Liver (tissue), 9 donors: Measurements from ENCODE around the gene LAMB4. TPM values are rescaled to one million over a fixed set of nuclear protein-coding genes. Genes with fewer than 3 reads are reported as not detected.
A peak's percentile ranks its signal among the peaks of the same experiment; 100 is the strongest.

ENCODE experiments used
- DNase-seq: peaks from one replicate; pipeline ENCODE4 v3.0.0-alpha.2; 2017; ENCODE audit warnings: low spot score
- H3K27ac ChIP-seq, 2 donors: one replicate each; pipeline ENCODE4 v1.7.0; 2013; ENCODE audit warnings: inconsistent platforms in 2 of 2, low read length in 2 of 2, control low read depth in 1 of 2, low read depth in 1 of 2, mild to moderate bottlenecking in 1 of 2
- H3K27me3 ChIP-seq, 4 donors: one replicate each; pipeline versions ENCODE4 v1.6.1 to v1.7.0; 2013; ENCODE audit warnings: low read length in 3 of 4, inconsistent platforms in 1 of 4, mild to moderate bottlenecking in 1 of 4, moderate library complexity in 1 of 4; ENCODE audit not compliant: control insufficient read depth in 4 of 4, insufficient read depth in 4 of 4
- H3K36me3 ChIP-seq, 4 donors: one replicate each; pipeline versions ENCODE4 v1.6.1 to v1.7.0; 2013; ENCODE audit warnings: low read length in 3 of 4, mild to moderate bottlenecking in 3 of 4, low read depth in 1 of 4, moderate library complexity in 1 of 4; ENCODE audit not compliant: control insufficient read depth in 4 of 4, insufficient read depth in 3 of 4
- H3K4me1 ChIP-seq, 4 donors: one replicate each; pipeline versions ENCODE4 v1.6.1 to v1.7.0; 2013; ENCODE audit warnings: low read length in 3 of 4, mild to moderate bottlenecking in 3 of 4, moderate library complexity in 1 of 4; ENCODE audit not compliant: control insufficient read depth in 4 of 4, insufficient read depth in 4 of 4
- H3K4me3 ChIP-seq, 3 donors: one replicate each; pipeline versions ENCODE4 v1.6.1 to v1.7.0; 2013; ENCODE audit warnings: low read length in 3 of 3, control low read depth in 1 of 3, low read depth in 1 of 3, mild to moderate bottlenecking in 1 of 3
- H3K9ac ChIP-seq, 2 donors: one replicate each; pipeline ENCODE4 v1.7.0; 2013; ENCODE audit warnings: low read length in 2 of 2, mild to moderate bottlenecking in 2 of 2, moderate library complexity in 2 of 2, control low read depth in 1 of 2, low read depth in 1 of 2
- H3K9me3 ChIP-seq, 4 donors: one replicate each; pipeline versions ENCODE4 v1.6.1 to v1.7.0; 2013; ENCODE audit warnings: low read length in 3 of 4; ENCODE audit not compliant: control insufficient read depth in 4 of 4
- EGR1 ChIP-seq, 2 donors: IDR thresholded peaks; 2 replicates each; pipeline ENCODE4 v1.6.1; 2016 to 2018; ENCODE audit warnings: antibody characterized with exemption in 2 of 2, low read depth in 2 of 2
- FOXA1 ChIP-seq: IDR thresholded peaks from 2 replicates; pipeline ENCODE4 v1.6.1; 2016; ENCODE audit warnings: antibody characterized with exemption
- FOXA2 ChIP-seq: IDR thresholded peaks from 2 replicates; pipeline ENCODE4 v1.6.1; 2016; ENCODE audit warnings: antibody characterized with exemption
- HNF4A ChIP-seq, 2 donors: conservative IDR thresholded peaks; 2 replicates each; pipeline ENCODE4 v1.6.1; 2016; ENCODE audit warnings: antibody characterized with exemption in 2 of 2, mild to moderate bottlenecking in 2 of 2
- HNF4G ChIP-seq: IDR thresholded peaks from 2 replicates; pipeline ENCODE4 v1.6.1; 2016; ENCODE audit warnings: antibody characterized with exemption
- JUND ChIP-seq, 2 donors: IDR thresholded peaks; 2 replicates each; pipeline ENCODE4 v1.6.1; 2016; ENCODE audit warnings: antibody characterized with exemption in 2 of 2
- MAX ChIP-seq: IDR thresholded peaks from 2 replicates; pipeline ENCODE4 v1.6.1; 2016; ENCODE audit warnings: antibody characterized with exemption
- RAD21 ChIP-seq, 2 donors: IDR thresholded peaks; 2 replicates each; pipeline ENCODE4 v1.6.1; 2016; ENCODE audit warnings: antibody characterized with exemption in 2 of 2, mild to moderate bottlenecking in 2 of 2
- RXRA ChIP-seq, 2 donors: IDR thresholded peaks; 2 replicates each; pipeline ENCODE4 v1.6.1; 2017 to 2018; ENCODE audit warnings: antibody characterized with exemption in 2 of 2, mild to moderate bottlenecking in 1 of 2
- SP1 ChIP-seq: IDR thresholded peaks from 2 replicates; pipeline ENCODE4 v1.6.1; 2018; ENCODE audit warnings: antibody characterized with exemption, mild to moderate bottlenecking
- TAF1 ChIP-seq: conservative IDR thresholded peaks from 2 replicates; pipeline ENCODE4 v1.6.1; 2016; ENCODE audit warnings: antibody characterized with exemption, mild to moderate bottlenecking
- YY1 ChIP-seq: IDR thresholded peaks from 2 replicates; pipeline ENCODE4 v1.6.1; 2016; ENCODE audit warnings: antibody characterized with exemption, mild to moderate bottlenecking
- WGBS: extraction: QIAGEN DNeasy Blood & Tissue Kit; methylation state at CpG from one replicate; pipeline ENCODE4 v1.1.7; 2013; 5-methylcytosine and 5-hydroxymethylcytosine counted together
- polyA plus RNA-seq, 2 donors: library from polyadenylated mRNA; stranded (reverse) in 1 of 2; unstranded in 1 of 2; fragments of 200-250 nt in 1 of 2; fragments of >200 nt in 1 of 2; fragmentation: Nextera tagmentation in 1 of 2; extraction: Ambion mirVana in 1 of 2; gene quantifications; one replicate each; pipeline versions ENCODE4 v1.2.1 to v1.2.3, GENCODE V29; 2013 to 2015
- total RNA-seq, 2 donors: library from RNA; depleted of rRNA; stranded (reverse); fragments of >200 nt; gene quantifications; one replicate each; pipeline ENCODE4 v1.2.3, GENCODE V29; 2014
- TF ChIP-seq, protein P1 (sequence below): IDR thresholded peaks from 2 replicates; pipeline ENCODE4 v1.6.1; 2016; ENCODE audit warnings: antibody characterized with exemption
- TF ChIP-seq, protein P2 (sequence below): IDR thresholded peaks from 2 replicates; pipeline ENCODE4 v1.6.1; 2016; ENCODE audit warnings: antibody characterized with exemption, mild to moderate bottlenecking
- TF ChIP-seq, protein P3 (sequence below): fragments of 150-350 bp; IDR thresholded peaks from 2 replicates; pipeline ENCODE4 v1.5.1; 2017; ENCODE audit warnings: improper control_type of control experiment, low read depth, low read length; ENCODE audit not compliant: missing input control
- TF ChIP-seq, protein P4 (sequence below): IDR thresholded peaks from 2 replicates; pipeline ENCODE4 v1.6.1; 2016; ENCODE audit warnings: antibody characterized with exemption
- donor health status: healthy.
- donor health status: healthy.
- donor health status: healthy.
- donor health status: healthy.
- donor health status: healthy.

The LAMB4 gene
- total and polyA plus RNA-seq, 4 donors = under 0.01 to 0.03 TPM; not detected in 2

- Histone ChIP-seq H3K9me3 (no peaks in the 10 kb centered on the region), H3K27ac (peak overlapping the region in 1 of 2 donors; percentile 14), H3K36me3 (no peaks in the 10 kb centered on the region), H3K9ac (no peak overlapping the region), H3K4me1 (peaks cover 10 to 20% (median 18%) of the 10 kb centered on the region in 4 donors), H3K27me3 (no peaks in the 10 kb centered on the region), H3K4me3 (no peak overlapping the region)
- TF ChIP-seq, protein P1, sequence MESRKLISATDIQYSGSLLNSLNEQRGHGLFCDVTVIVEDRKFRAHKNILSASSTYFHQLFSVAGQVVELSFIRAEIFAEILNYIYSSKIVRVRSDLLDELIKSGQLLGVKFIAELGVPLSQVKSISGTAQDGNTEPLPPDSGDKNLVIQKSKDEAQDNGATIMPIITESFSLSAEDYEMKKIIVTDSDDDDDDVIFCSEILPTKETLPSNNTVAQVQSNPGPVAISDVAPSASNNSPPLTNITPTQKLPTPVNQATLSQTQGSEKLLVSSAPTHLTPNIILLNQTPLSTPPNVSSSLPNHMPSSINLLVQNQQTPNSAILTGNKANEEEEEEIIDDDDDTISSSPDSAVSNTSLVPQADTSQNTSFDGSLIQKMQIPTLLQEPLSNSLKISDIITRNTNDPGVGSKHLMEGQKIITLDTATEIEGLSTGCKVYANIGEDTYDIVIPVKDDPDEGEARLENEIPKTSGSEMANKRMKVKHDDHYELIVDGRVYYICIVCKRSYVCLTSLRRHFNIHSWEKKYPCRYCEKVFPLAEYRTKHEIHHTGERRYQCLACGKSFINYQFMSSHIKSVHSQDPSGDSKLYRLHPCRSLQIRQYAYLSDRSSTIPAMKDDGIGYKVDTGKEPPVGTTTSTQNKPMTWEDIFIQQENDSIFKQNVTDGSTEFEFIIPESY = no peak
- no peak for TF ChIP-seq EGR1 (IDR thresholded peaks at IDR 0.05; ENCODE audit: low read depth in 2 of 2)
- TF ChIP-seq FOXA2 = no peak
- TF ChIP-seq, protein P2, sequence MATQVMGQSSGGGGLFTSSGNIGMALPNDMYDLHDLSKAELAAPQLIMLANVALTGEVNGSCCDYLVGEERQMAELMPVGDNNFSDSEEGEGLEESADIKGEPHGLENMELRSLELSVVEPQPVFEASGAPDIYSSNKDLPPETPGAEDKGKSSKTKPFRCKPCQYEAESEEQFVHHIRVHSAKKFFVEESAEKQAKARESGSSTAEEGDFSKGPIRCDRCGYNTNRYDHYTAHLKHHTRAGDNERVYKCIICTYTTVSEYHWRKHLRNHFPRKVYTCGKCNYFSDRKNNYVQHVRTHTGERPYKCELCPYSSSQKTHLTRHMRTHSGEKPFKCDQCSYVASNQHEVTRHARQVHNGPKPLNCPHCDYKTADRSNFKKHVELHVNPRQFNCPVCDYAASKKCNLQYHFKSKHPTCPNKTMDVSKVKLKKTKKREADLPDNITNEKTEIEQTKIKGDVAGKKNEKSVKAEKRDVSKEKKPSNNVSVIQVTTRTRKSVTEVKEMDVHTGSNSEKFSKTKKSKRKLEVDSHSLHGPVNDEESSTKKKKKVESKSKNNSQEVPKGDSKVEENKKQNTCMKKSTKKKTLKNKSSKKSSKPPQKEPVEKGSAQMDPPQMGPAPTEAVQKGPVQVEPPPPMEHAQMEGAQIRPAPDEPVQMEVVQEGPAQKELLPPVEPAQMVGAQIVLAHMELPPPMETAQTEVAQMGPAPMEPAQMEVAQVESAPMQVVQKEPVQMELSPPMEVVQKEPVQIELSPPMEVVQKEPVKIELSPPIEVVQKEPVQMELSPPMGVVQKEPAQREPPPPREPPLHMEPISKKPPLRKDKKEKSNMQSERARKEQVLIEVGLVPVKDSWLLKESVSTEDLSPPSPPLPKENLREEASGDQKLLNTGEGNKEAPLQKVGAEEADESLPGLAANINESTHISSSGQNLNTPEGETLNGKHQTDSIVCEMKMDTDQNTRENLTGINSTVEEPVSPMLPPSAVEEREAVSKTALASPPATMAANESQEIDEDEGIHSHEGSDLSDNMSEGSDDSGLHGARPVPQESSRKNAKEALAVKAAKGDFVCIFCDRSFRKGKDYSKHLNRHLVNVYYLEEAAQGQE = no peak
- TF ChIP-seq MAX = no peak
- DNase-seq = no peak
- 70% methylated on average over 4 of the region's 4 CpGs for WGBS
Observed at GRCh38 chr7:108093851-108094331, 36.3 kb downstream of the LAMB4 start.

GRCh38 chr7:108093341-108093740, 36.8 kb downstream of the LAMB4 start:
- TF ChIP-seq HNF4G (no peak), EGR1 (IDR thresholded peaks at IDR 0.05; ENCODE audit: low read depth in 2 of 2) (no peak), FOXA1 (no peak), HNF4A (conservative IDR thresholded peaks at IDR 0.05) (no peak), JUND (IDR thresholded peaks at IDR 0.05) (no peak), YY1 (no peak), MAX (no peak), RXRA (IDR thresholded peaks at IDR 0.05) (no peak), TAF1 (no peak), RAD21 (IDR thresholded peaks at IDR 0.05) (no peak), SP1 (no peak), FOXA2 (no peak)
- TF ChIP-seq, protein P1 = no peak
- TF ChIP-seq, protein P3, sequence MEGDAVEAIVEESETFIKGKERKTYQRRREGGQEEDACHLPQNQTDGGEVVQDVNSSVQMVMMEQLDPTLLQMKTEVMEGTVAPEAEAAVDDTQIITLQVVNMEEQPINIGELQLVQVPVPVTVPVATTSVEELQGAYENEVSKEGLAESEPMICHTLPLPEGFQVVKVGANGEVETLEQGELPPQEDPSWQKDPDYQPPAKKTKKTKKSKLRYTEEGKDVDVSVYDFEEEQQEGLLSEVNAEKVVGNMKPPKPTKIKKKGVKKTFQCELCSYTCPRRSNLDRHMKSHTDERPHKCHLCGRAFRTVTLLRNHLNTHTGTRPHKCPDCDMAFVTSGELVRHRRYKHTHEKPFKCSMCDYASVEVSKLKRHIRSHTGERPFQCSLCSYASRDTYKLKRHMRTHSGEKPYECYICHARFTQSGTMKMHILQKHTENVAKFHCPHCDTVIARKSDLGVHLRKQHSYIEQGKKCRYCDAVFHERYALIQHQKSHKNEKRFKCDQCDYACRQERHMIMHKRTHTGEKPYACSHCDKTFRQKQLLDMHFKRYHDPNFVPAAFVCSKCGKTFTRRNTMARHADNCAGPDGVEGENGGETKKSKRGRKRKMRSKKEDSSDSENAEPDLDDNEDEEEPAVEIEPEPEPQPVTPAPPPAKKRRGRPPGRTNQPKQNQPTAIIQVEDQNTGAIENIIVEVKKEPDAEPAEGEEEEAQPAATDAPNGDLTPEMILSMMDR = no peak
- TF ChIP-seq, protein P2 = no peak
- TF ChIP-seq, protein P4, sequence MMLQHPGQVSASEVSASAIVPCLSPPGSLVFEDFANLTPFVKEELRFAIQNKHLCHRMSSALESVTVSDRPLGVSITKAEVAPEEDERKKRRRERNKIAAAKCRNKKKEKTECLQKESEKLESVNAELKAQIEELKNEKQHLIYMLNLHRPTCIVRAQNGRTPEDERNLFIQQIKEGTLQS = no peak
- H3K9me3 ChIP-seq = no peaks in the 10 kb centered on the region
- peaks cover 10 to 20% (median 18%) of the 10 kb centered on the region in 4 donors for H3K4me1 ChIP-seq
- DNase-seq = no peak
- H3K27ac ChIP-seq = no peak overlapping the region
- H3K36me3 ChIP-seq = no peaks in the 10 kb centered on the region
- 78% methylated on average over 4 of the region's 4 CpGs for WGBS
- no peaks in the 10 kb centered on the region for H3K27me3 ChIP-seq
- H3K4me3 ChIP-seq = no peak overlapping the region
- H3K9ac ChIP-seq = no peak overlapping the region
